Loucy (cell line): Measurements from ENCODE around the gene RPS6KA2.

Source experiments
- H2AFZ ChIP-seq: fragments of 200-600 bp; sonication (generic); 2 replicates; pipeline ENCODE4 v1.6.0; 2016; ENCODE audit warnings: antibody characterized with exemption, mild to moderate bottlenecking, low read length, moderate library complexity
- H3F3A ChIP-seq: fragments of 200-600 bp; 2 replicates; pipeline ENCODE4 v1.6.0; 2016; ENCODE audit warnings: antibody characterized with exemption, low read depth, mild to moderate bottlenecking
- H3K27me3 ChIP-seq: fragments of 200-600 bp; sonication (generic); 2 replicates; pipeline ENCODE4 v1.6.1; 2014; ENCODE audit warnings: low read length, mild to moderate bottlenecking; ENCODE audit not compliant: insufficient read depth, poor library complexity, severe bottlenecking
- H3K36me3 ChIP-seq: fragments of 200-600 bp; sonication (generic); 2 replicates; pipeline ENCODE4 v1.6.1; 2016; ENCODE audit warnings: low read length; ENCODE audit not compliant: insufficient read depth
- H3K4me1 ChIP-seq: fragments of 200-600 bp; sonication (generic); 2 replicates; pipeline ENCODE4 v1.5.1; 2014; ENCODE audit warnings: low read length, mild to moderate bottlenecking; ENCODE audit not compliant: insufficient read depth, poor library complexity, severe bottlenecking
- H3K4me2 ChIP-seq: fragments of 200-600 bp; sonication (generic); 2 replicates; pipeline ENCODE4 v1.6.0; 2014; ENCODE audit warnings: antibody characterized with exemption, low read length, low read depth, mild to moderate bottlenecking; ENCODE audit not compliant: poor library complexity, severe bottlenecking
- H3K4me3 ChIP-seq: fragments of 200-600 bp; sonication (generic); 2 replicates; pipeline ENCODE4 v1.5.1; 2014; ENCODE audit warnings: low read length, mild to moderate bottlenecking, mixed read lengths; ENCODE audit not compliant: poor library complexity, severe bottlenecking
- H3K79me2 ChIP-seq: fragments of 200-600 bp; sonication (generic); 2 replicates; pipeline ENCODE4 v1.6.1; 2014; ENCODE audit warnings: low read length; ENCODE audit not compliant: insufficient read depth
- H3K9ac ChIP-seq: fragments of 200-600 bp; sonication (generic); 2 replicates; pipeline ENCODE4 v1.6.0; 2014; ENCODE audit warnings: mild to moderate bottlenecking, low read depth, low read length, moderate library complexity; ENCODE audit not compliant: poor library complexity, severe bottlenecking
- H3K9me2 ChIP-seq: fragments of 200-600 bp; sonication (generic); replicated peaks from 2 replicates; pipeline ENCODE4 v1.6.1; 2016; ENCODE audit warnings: low read depth, low read length, mixed read lengths
- H3K9me3 ChIP-seq: fragments of 200-600 bp; sonication (generic); 2 replicates; pipeline ENCODE4 v1.6.1; 2014; ENCODE audit warnings: mild to moderate bottlenecking, antibody characterized with exemption, low read length, low read depth; ENCODE audit not compliant: insufficient read depth
- H4K20me1 ChIP-seq: fragments of 200-600 bp; sonication (generic); 2 replicates; pipeline ENCODE4 v1.6.0; 2014; ENCODE audit warnings: antibody characterized with exemption, low read length, mild to moderate bottlenecking; ENCODE audit not compliant: insufficient read depth, poor library complexity, severe bottlenecking
- EZH2phosphoT487 ChIP-seq: fragments of 200-600 bp; IDR thresholded peaks from 2 replicates; pipeline ENCODE4 v1.6.1; 2018; ENCODE audit warnings: antibody characterized with exemption, mild to moderate bottlenecking, moderate library complexity, borderline replicate concordance
- TF ChIP-seq, protein P1 (sequence below): fragments of 200-600 bp; sonication (generic); conservative IDR thresholded peaks from 2 replicates; pipeline ENCODE4 v1.5.1; 2014; ENCODE audit warnings: mild to moderate bottlenecking, antibody characterized with exemption, low read length

RPS6KA2 gene

DNA sequence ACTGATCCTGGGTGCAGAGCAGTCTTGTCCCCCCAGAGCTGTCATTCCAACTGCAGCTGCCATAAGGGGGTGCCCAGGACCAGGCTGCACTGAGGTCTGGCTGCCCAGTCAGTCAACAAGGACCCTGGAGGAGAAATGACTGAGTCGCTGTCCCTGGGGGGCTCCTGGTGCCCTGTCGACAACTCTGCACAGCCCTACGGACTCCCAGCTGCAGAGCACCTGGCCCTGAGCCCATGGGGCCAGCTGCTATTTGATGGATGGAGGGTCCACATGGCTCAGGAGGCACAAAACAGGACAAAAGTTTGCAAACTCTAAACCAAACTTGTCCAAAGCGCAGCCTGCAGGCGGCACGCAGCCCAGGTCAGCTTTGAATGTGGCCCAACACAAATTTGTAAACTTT lies 46.3 kb upstream of the RPS6KA2 start:
- Histone ChIP-seq H3K4me1 (peaks cover 18% of the 10 kb centered on the region), H3F3A (no peaks in the 10 kb centered on the region), H3K9ac (no peak overlapping the region), H3K79me2 (no peaks in the 10 kb centered on the region), H2AFZ (no peak overlapping the region), H3K9me3 (no peaks in the 10 kb centered on the region), H3K27me3 (no peaks in the 10 kb centered on the region), H3K9me2 (no peaks in the 10 kb centered on the region), H3K4me2 (no peak overlapping the region), H3K36me3 (no peaks in the 10 kb centered on the region), H3K4me3 (no peak overlapping the region), H4K20me1 (no peaks in the 10 kb centered on the region)
- TF ChIP-seq EZH2phosphoT487: no peak
- TF ChIP-seq, protein P1, sequence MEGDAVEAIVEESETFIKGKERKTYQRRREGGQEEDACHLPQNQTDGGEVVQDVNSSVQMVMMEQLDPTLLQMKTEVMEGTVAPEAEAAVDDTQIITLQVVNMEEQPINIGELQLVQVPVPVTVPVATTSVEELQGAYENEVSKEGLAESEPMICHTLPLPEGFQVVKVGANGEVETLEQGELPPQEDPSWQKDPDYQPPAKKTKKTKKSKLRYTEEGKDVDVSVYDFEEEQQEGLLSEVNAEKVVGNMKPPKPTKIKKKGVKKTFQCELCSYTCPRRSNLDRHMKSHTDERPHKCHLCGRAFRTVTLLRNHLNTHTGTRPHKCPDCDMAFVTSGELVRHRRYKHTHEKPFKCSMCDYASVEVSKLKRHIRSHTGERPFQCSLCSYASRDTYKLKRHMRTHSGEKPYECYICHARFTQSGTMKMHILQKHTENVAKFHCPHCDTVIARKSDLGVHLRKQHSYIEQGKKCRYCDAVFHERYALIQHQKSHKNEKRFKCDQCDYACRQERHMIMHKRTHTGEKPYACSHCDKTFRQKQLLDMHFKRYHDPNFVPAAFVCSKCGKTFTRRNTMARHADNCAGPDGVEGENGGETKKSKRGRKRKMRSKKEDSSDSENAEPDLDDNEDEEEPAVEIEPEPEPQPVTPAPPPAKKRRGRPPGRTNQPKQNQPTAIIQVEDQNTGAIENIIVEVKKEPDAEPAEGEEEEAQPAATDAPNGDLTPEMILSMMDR: no peak

DNA sequence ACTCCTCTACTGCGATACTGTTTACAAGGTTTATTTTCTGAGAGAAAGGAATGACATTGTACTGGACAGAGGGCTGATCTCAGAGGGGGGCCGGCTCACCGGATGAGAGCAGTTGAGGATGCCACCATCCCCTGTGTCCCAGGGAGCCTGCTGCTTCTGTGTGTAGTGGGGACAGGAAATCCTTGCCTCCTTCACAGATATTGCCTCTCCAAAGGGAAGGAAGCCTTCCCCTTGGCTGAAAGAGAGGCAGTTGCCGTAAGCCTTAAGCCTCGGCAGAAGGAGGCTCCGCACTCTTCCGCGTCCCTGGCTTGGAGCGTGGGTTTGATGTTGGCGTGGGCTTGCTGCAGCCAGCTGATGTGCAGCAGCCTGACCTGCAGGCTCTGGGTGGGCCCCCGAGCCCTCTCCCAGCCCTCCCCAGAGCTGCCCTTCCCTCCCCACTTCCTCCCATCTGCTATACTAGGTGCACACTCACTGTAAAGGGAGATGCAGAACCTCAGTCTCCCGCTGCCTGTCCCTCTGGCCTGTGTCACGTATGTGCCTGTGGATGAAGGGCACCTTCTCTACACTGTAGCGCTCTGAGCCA lies 45.7 kb upstream of the RPS6KA2 start:
- TF ChIP-seq, protein P1: no peak
- no peak for TF ChIP-seq EZH2phosphoT487
- Histone ChIP-seq H2AFZ (no peak overlapping the region), H3K4me2 (no peak overlapping the region), H3K4me3 (no peak overlapping the region), H3K27me3 (no peaks in the 10 kb centered on the region), H3K9me3 (no peaks in the 10 kb centered on the region), H3K79me2 (no peaks in the 10 kb centered on the region), H3K9ac (no peak overlapping the region), H3F3A (no peaks in the 10 kb centered on the region), H3K36me3 (no peaks in the 10 kb centered on the region), H3K4me1 (peaks cover 18% of the 10 kb centered on the region), H4K20me1 (no peaks in the 10 kb centered on the region), H3K9me2 (no peaks in the 10 kb centered on the region)

DNA sequence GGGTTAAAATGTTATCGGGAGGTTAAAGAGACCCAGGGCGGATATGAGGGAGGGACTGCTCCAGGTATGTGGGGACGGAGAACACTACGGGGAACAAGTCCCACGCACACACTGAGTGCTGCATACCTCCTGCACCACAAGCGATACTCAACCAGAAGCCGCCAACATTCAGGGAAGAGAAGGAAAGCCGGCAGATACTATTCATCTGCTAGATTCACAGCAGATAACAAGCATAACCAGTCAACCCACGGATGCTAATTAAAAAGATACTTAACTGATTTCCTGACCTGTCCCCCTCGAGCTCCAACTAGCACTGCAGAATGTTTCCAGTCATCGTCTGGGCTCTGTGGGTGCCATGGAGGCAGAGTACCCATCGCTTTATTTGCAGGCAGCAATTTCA lies 45.1 kb upstream of the RPS6KA2 start:
- Histone ChIP-seq H3K27me3 (no peaks in the 10 kb centered on the region), H3K9ac (no peak overlapping the region), H3F3A (no peaks in the 10 kb centered on the region), H3K9me3 (no peaks in the 10 kb centered on the region), H3K4me3 (no peak overlapping the region), H3K4me1 (peaks cover 18% of the 10 kb centered on the region), H3K9me2 (no peaks in the 10 kb centered on the region), H3K4me2 (no peak overlapping the region), H3K79me2 (no peaks in the 10 kb centered on the region), H4K20me1 (no peaks in the 10 kb centered on the region), H2AFZ (no peak overlapping the region), H3K36me3 (no peaks in the 10 kb centered on the region)
- no peak for TF ChIP-seq EZH2phosphoT487
- TF ChIP-seq, protein P1: no peak
